CD14-positive monocyte (primary cell): Measurements from ENCODE around the gene EGFR. TPM values are rescaled to one million over a fixed set of nuclear protein-coding genes. Genes with fewer than 3 reads are reported as not detected.

Source experiments
- DNase-seq, 3 donors: peaks; one replicate each; pipeline ENCODE4 v3.0.0-alpha.2; 2011 to 2022
- H2AFZ ChIP-seq: 2 replicates; pipeline ENCODE4 v1.6.0; 2012; ENCODE audit warnings: mild to moderate bottlenecking, low read depth, low read length, inconsistent platforms; ENCODE audit not compliant: insufficient read depth, poor library complexity, severe bottlenecking
- H3K27ac ChIP-seq, 2 donors: 1 replicate in 1 of 2; 2 replicates in 1 of 2; pipeline ENCODE4 v1.5.1; 2012 to 2013; ENCODE audit warnings: low read length in 2 of 2, control low read depth in 1 of 2, inconsistent platforms in 1 of 2, low read depth in 1 of 2, mild to moderate bottlenecking in 1 of 2
- H3K27me3 ChIP-seq, 2 donors: one replicate each; pipeline versions ENCODE4 v1.6.0 to v1.6.1; 2011 to 2013; ENCODE audit warnings: low read length in 2 of 2; ENCODE audit not compliant: control insufficient read depth in 2 of 2, insufficient read depth in 2 of 2
- H3K36me3 ChIP-seq, 2 donors: replicated peaks in 1 of 2; 1 replicate in 1 of 2; 2 replicates in 1 of 2; pipeline versions ENCODE4 v1.5.1 to v1.6.1; 2012 to 2013; ENCODE audit warnings: low read length in 2 of 2, control low read depth in 1 of 2, inconsistent platforms in 1 of 2, mild to moderate bottlenecking in 1 of 2; ENCODE audit not compliant: insufficient read depth in 2 of 2, control insufficient read depth in 1 of 2
- H3K4me1 ChIP-seq, 2 donors: 1 replicate in 1 of 2; 2 replicates in 1 of 2; pipeline versions ENCODE4 v1.5.1 to v1.6.1; 2012 to 2013; ENCODE audit warnings: low read length in 2 of 2, control low read depth in 1 of 2, inconsistent platforms in 1 of 2, mild to moderate bottlenecking in 1 of 2, moderate library complexity in 1 of 2; ENCODE audit not compliant: insufficient read depth in 2 of 2, control insufficient read depth in 1 of 2
- H3K4me2 ChIP-seq: replicated peaks from 2 replicates; pipeline ENCODE3; 2012; ENCODE audit warnings: low read length, moderate library complexity, mild to moderate bottlenecking; ENCODE audit not compliant: poor library complexity, severe bottlenecking; ENCODE audit errors: extremely low read depth
- H3K4me3 ChIP-seq, 3 experiments: fragments of 200-600 bp in 1 of 3; sonication (generic) in 1 of 3; replicated peaks in 1 of 3; 1 replicate in 2 of 3; 2 replicates in 1 of 3; pipeline ENCODE4 v1.5.1; 2011 to 2013; ENCODE audit warnings: low read length in 3 of 3, mild to moderate bottlenecking in 3 of 3, control low read depth in 2 of 3, low read depth in 2 of 3, inconsistent platforms in 1 of 3, moderate library complexity in 1 of 3
- H3K79me2 ChIP-seq: 2 replicates; pipeline ENCODE4 v1.6.0; 2012; ENCODE audit warnings: mild to moderate bottlenecking, control low read depth, inconsistent platforms, low read length, moderate library complexity; ENCODE audit not compliant: insufficient read depth
- H3K9ac ChIP-seq: 2 replicates; pipeline ENCODE4 v1.6.0; 2017; ENCODE audit warnings: low read length, mild to moderate bottlenecking; ENCODE audit not compliant: insufficient read depth, poor library complexity, severe bottlenecking
- H3K9me3 ChIP-seq, 2 donors: replicated peaks in 1 of 2; 1 replicate in 1 of 2; 2 replicates in 1 of 2; pipeline versions ENCODE4 v1.5.1 to v1.6.1; 2012 to 2013; ENCODE audit warnings: low read length in 2 of 2, control low read depth in 1 of 2; ENCODE audit not compliant: control insufficient read depth in 1 of 2, insufficient read depth in 1 of 2
- H4K20me1 ChIP-seq: 2 replicates; pipeline ENCODE4 v1.6.0; 2012; ENCODE audit warnings: mild to moderate bottlenecking, low read length, control low read depth, moderate library complexity; ENCODE audit not compliant: insufficient read depth
- H3K27ac Mint-ChIP-seq, 7 donors: one replicate each; pipeline ENCODE4 v1.8.0; 2020; ENCODE audit warnings: mild to moderate bottlenecking in 7 of 7, mixed read lengths in 7 of 7, moderate library complexity in 6 of 7, inconsistent platforms in 2 of 7
- H3K27me3 Mint-ChIP-seq, 3 donors: one replicate each; pipeline ENCODE4 v1.8.0; 2021 to 2022; ENCODE audit warnings: low read depth in 3 of 3, mild to moderate bottlenecking in 3 of 3, mixed read lengths in 3 of 3, moderate library complexity in 3 of 3, inconsistent platforms in 1 of 3
- H3K36me3 Mint-ChIP-seq, 2 donors: one replicate each; pipeline ENCODE4 v1.8.0; 2020; ENCODE audit warnings: mixed read lengths in 2 of 2, inconsistent platforms in 1 of 2, mild to moderate bottlenecking in 1 of 2
- H3K4me1 Mint-ChIP-seq: one replicate; pipeline ENCODE4 v1.8.0; 2020; ENCODE audit warnings: mild to moderate bottlenecking, mixed read lengths
- H3K4me3 Mint-ChIP-seq, 2 donors: one replicate each; pipeline ENCODE4 v1.8.0; 2020; ENCODE audit warnings: mild to moderate bottlenecking in 2 of 2, mixed read lengths in 2 of 2, moderate library complexity in 1 of 2
- H3K9me3 Mint-ChIP-seq, 7 donors: one replicate each; pipeline ENCODE4 v1.8.0; 2020 to 2022; ENCODE audit warnings: mixed read lengths in 7 of 7, mild to moderate bottlenecking in 6 of 7, moderate library complexity in 6 of 7, inconsistent platforms in 2 of 7
- WGBS: methylation state at CpG from one replicate; pipeline ENCODE4 v1.1.5; 2013; ENCODE audit warnings: missing lambda C conversion rate; ENCODE audit not compliant: insufficient coverage; 5-methylcytosine and 5-hydroxymethylcytosine counted together
- intact Hi-C, 2 donors: fragments of 100-400 bp; cut with micrococcal nuclease; formaldehyde crosslinking; loops; one replicate each; pipeline versions ENCODE4 v1.15.0 to v1.15.1; 2023
- polyA plus RNA-seq, 3 donors: library from polyadenylated mRNA; depleted of rRNA in 1 of 3; unstranded in 2 of 3; stranded (reverse) in 1 of 3; fragments of 300-500 nt in 2 of 3; fragments of >200 nt in 1 of 3; fragmentation: Illumina TruSeq in 2 of 3; gene quantifications; 1 replicate in 2 of 3; 2 replicates in 1 of 3; pipeline ENCODE4 v1.2.3, GENCODE V29; 2012 to 2021
- TF ChIP-seq, protein P1 (sequence below): fragments of 200-600 bp; IDR thresholded peaks from one replicate; pipeline ENCODE4 v1.8.0; 2022; ENCODE audit warnings: antibody characterized with exemption, mild to moderate bottlenecking

The EGFR gene
- polyA plus RNA-seq, 3 donors = not detected

- H3K4me3 ChIP-seq = no peak overlapping the region
- Mint-ChIP-seq H3K27me3 (peaks cover 19 to 33% (median 20%) of the 10 kb centered on the region in 3 donors), H3K4me1 (no peaks in the 10 kb centered on the region), H3K27ac (no peak overlapping the region), H3K4me3 (no peak overlapping the region), H3K36me3 (no peaks in the 10 kb centered on the region), H3K9me3 (peaks cover 0 to 10% (median 2%) of the 10 kb centered on the region in 7 donors)
- no peak overlapping the region for H3K27ac ChIP-seq
- TF ChIP-seq, protein P1, sequence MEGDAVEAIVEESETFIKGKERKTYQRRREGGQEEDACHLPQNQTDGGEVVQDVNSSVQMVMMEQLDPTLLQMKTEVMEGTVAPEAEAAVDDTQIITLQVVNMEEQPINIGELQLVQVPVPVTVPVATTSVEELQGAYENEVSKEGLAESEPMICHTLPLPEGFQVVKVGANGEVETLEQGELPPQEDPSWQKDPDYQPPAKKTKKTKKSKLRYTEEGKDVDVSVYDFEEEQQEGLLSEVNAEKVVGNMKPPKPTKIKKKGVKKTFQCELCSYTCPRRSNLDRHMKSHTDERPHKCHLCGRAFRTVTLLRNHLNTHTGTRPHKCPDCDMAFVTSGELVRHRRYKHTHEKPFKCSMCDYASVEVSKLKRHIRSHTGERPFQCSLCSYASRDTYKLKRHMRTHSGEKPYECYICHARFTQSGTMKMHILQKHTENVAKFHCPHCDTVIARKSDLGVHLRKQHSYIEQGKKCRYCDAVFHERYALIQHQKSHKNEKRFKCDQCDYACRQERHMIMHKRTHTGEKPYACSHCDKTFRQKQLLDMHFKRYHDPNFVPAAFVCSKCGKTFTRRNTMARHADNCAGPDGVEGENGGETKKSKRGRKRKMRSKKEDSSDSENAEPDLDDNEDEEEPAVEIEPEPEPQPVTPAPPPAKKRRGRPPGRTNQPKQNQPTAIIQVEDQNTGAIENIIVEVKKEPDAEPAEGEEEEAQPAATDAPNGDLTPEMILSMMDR = no peak
- H3K9ac ChIP-seq = no peak overlapping the region
- intact Hi-C loops = no loop called here
- H3K4me2 ChIP-seq = no peak overlapping the region
- no peaks in the 10 kb centered on the region for H3K4me1 ChIP-seq
- H3K9me3 ChIP-seq = no peaks in the 10 kb centered on the region
- no peak overlapping the region for H2AFZ ChIP-seq
- 60% methylated on average over 1 of the region's 1 CpG for WGBS
- H3K36me3 ChIP-seq = no peaks in the 10 kb centered on the region
- no peaks in the 10 kb centered on the region for H3K79me2 ChIP-seq
- H4K20me1 ChIP-seq = no peaks in the 10 kb centered on the region
- H3K27me3 ChIP-seq = peaks cover 18 to 25% of the 10 kb centered on the region in 2 donors
- DNase-seq = no peak
Observed at GRCh38 chr7:55013851-55014250, 5.0 kb upstream of the EGFR start.

DNA sequence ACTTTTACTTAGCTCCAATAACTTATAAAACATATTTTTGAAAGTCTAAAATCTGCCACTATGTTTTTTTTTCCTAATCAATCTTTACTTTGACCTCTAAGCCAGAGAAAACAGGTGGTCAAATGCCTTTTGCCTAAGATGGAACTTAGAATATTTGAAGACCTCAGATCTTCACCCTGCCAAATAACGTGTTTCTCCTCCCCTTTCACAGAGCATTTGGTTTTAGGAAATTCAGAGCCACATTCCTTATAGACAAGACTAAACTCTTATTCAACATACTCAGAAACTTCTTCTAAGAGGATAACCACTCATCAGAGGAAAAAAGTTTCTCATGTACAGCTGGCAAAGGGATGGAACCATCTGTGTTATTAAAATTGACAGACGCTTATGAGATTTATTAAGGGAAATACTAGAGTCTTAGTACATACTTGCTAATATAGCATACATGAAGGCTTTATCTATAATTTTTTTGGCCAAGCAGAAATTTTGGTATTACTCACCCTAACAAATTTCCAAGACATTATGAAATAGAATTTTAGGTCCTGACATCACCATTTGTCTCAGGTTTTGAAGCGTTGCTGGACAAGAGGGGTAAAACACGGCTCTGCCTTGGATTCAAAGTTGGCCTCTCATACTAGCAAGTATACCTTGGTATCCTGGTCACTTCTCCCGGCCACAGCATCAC is 2.6 kb upstream of the EGFR start:
- no peak overlapping the region for H3K9ac ChIP-seq
- Mint-ChIP-seq H3K4me1 (no peaks in the 10 kb centered on the region), H3K36me3 (no peaks in the 10 kb centered on the region), H3K4me3 (no peak overlapping the region), H3K27me3 (peaks cover 32 to 53% (median 38%) of the 10 kb centered on the region in 3 donors), H3K27ac (no peak overlapping the region), H3K9me3 (peaks cover 0 to 23% (median 6%) of the 10 kb centered on the region in 7 donors)
- H3K36me3 ChIP-seq = no peaks in the 10 kb centered on the region
- intact Hi-C loops = no loop called here
- peaks cover 22 to 41% of the 10 kb centered on the region in 2 donors for H3K27me3 ChIP-seq
- no peak overlapping the region for H3K4me2 ChIP-seq
- H3K79me2 ChIP-seq = no peaks in the 10 kb centered on the region
- TF ChIP-seq, protein P1 = no peak
- H4K20me1 ChIP-seq = no peaks in the 10 kb centered on the region
- H3K4me1 ChIP-seq = no peaks in the 10 kb centered on the region
- H2AFZ ChIP-seq = no peak overlapping the region
- WGBS = 84% methylated on average over 3 of the region's 5 CpGs
- H3K27ac ChIP-seq = no peak overlapping the region
- H3K4me3 ChIP-seq = no peak overlapping the region
- no peak for DNase-seq
- H3K9me3 ChIP-seq = peaks cover 2 to 3% of the 10 kb centered on the region in 2 donors
